ENCODE data around the gene ANTXR1. TPM values are rescaled to one million over a fixed set of nuclear protein-coding genes. Genes with fewer than 3 reads are reported as not detected.

The ANTXR1 gene
- total RNA-seq, 1 experiment from 2014 or later = 0.27 TPM

GRCh38 chr2:69087912-69088240 lies 74.9 kb downstream of the ANTXR1 start:
- Mint-ChIP-seq H3K4me3 (ENCODE audit: unreplicated experiment) (no peak overlapping the region), H3K4me1 (ENCODE audit: low read depth, unreplicated experiment) (no peaks in the 10 kb centered on the region), H3K36me3 (ENCODE audit: insufficient read depth, unreplicated experiment) (no peaks in the 10 kb centered on the region), H3K9me3 (ENCODE audit: unreplicated experiment) (no peaks in the 10 kb centered on the region), H3K27ac (ENCODE audit: unreplicated experiment) (no peak overlapping the region), H3K27me3 (ENCODE audit: insufficient read depth, unreplicated experiment) (peaks cover 5% of the 10 kb centered on the region)
- no TSS peak for BruUV-seq (replicated peaks)
- CTCF ChIA-PET = no interaction called here
- POLR2A ChIA-PET = no interaction called here
- intact Hi-C loops (cut with micrococcal nuclease; ENCODE audit: unreplicated experiment) = no loop called here
- no peak overlapping the region for H3K4me3 ChIP-seq (ENCODE audit: low read depth, low read length)
- H3K27me3 ChIP-seq (replicated peaks; ENCODE audit: control insufficient read depth, insufficient read depth, low read length) = no peaks in the 10 kb centered on the region
- no peaks in the 10 kb centered on the region for H3K9me3 ChIP-seq
- no peak for DNase-seq
- no peak for TF ChIP-seq CTCF (IDR thresholded peaks at IDR 0.05; ENCODE audit: insufficient read depth in 1 of 2, low read depth in 1 of 2, low read length in 1 of 2, severe bottlenecking in 1 of 2, unreplicated experiment in 1 of 2)
- H3K36me3 ChIP-seq (ENCODE audit: control insufficient read depth, insufficient read depth, low read length) = no peaks in the 10 kb centered on the region
- no peaks in the 10 kb centered on the region for H3K4me1 ChIP-seq

GRCh38 chr2:69088466-69088865 lies 75.5 kb downstream of the ANTXR1 start:
- Mint-ChIP-seq H3K4me1 (ENCODE audit: low read depth, unreplicated experiment) (no peaks in the 10 kb centered on the region), H3K27ac (ENCODE audit: unreplicated experiment) (no peak overlapping the region), H3K4me3 (ENCODE audit: unreplicated experiment) (no peak overlapping the region), H3K9me3 (ENCODE audit: unreplicated experiment) (no peaks in the 10 kb centered on the region), H3K27me3 (ENCODE audit: insufficient read depth, unreplicated experiment) (peaks cover 5% of the 10 kb centered on the region), H3K36me3 (ENCODE audit: insufficient read depth, unreplicated experiment) (no peaks in the 10 kb centered on the region)
- Histone ChIP-seq H3K9me3 (no peaks in the 10 kb centered on the region), H3K4me1 (no peaks in the 10 kb centered on the region), H3K27me3 (replicated peaks; ENCODE audit: control insufficient read depth, insufficient read depth, low read length) (no peaks in the 10 kb centered on the region), H3K4me3 (ENCODE audit: low read depth, low read length) (no peak overlapping the region), H3K36me3 (ENCODE audit: control insufficient read depth, insufficient read depth, low read length) (no peaks in the 10 kb centered on the region)
- BruUV-seq (replicated peaks) = no TSS peak
- TF ChIP-seq CTCF (IDR thresholded peaks at IDR 0.05; ENCODE audit: insufficient read depth in 1 of 2, low read depth in 1 of 2, low read length in 1 of 2, severe bottlenecking in 1 of 2, unreplicated experiment in 1 of 2) = no peak
- intact Hi-C loops (cut with micrococcal nuclease; ENCODE audit: unreplicated experiment) = no loop called here
- no peak for DNase-seq
- ChIA-PET CTCF (no interaction called here), POLR2A (no interaction called here)

GRCh38 chr2:69089266-69089665 lies 76.3 kb downstream of the ANTXR1 start:
- Mint-ChIP-seq H3K4me1 (ENCODE audit: low read depth, unreplicated experiment) (no peaks in the 10 kb centered on the region), H3K27me3 (ENCODE audit: insufficient read depth, unreplicated experiment) (peaks cover 5% of the 10 kb centered on the region), H3K36me3 (ENCODE audit: insufficient read depth, unreplicated experiment) (no peaks in the 10 kb centered on the region), H3K27ac (ENCODE audit: unreplicated experiment) (no peak overlapping the region), H3K9me3 (ENCODE audit: unreplicated experiment) (no peaks in the 10 kb centered on the region), H3K4me3 (ENCODE audit: unreplicated experiment) (no peak overlapping the region)
- Histone ChIP-seq H3K36me3 (ENCODE audit: control insufficient read depth, insufficient read depth, low read length) (no peaks in the 10 kb centered on the region), H3K27me3 (replicated peaks; ENCODE audit: control insufficient read depth, insufficient read depth, low read length) (no peaks in the 10 kb centered on the region), H3K4me3 (ENCODE audit: low read depth, low read length) (no peak overlapping the region), H3K9me3 (no peaks in the 10 kb centered on the region), H3K4me1 (no peaks in the 10 kb centered on the region)
- no peak for TF ChIP-seq CTCF (IDR thresholded peaks at IDR 0.05; ENCODE audit: insufficient read depth in 1 of 2, low read depth in 1 of 2, low read length in 1 of 2, severe bottlenecking in 1 of 2, unreplicated experiment in 1 of 2)
- no TSS peak for BruUV-seq (replicated peaks)
- ChIA-PET CTCF (no interaction called here), POLR2A (no interaction called here)
- DNase-seq = no peak
- intact Hi-C loops (cut with micrococcal nuclease; ENCODE audit: unreplicated experiment) = no loop called here

Data from Caco-2 (cell line).